Activated CD4-positive, alpha-beta T cell treated with anti-CD3 and anti-CD28 coated beads, Interleukin-2, amount 50 U/mL, for 24 hours (primary cell): Measurements from ENCODE around the gene GPSM3.
"Not testable (repeated sequence)": the region's sequence is repeated elsewhere in the genome, so short reads cannot be mapped to it uniquely, and the experiment has no call there.

Source experiments
- DNase-seq, 2 donors: peaks; one replicate each; pipeline ENCODE4 v3.0.0-alpha.2; 2020; ENCODE audit warnings: low read depth in 1 of 2, low spot score in 1 of 2

The GPSM3 gene

GRCh38 chr6:32192608-32193039, at the start of gene GPSM3:
Gene GPSM3, minus strand, starts transcription at chr6:32192643. Its CDS starts 130 bp downstream, at chr6:32192513.
- DNase-seq = no peak

- no peak for DNase-seq
Observed at GRCh38 chr6:32240686-32241085, 48.2 kb upstream of the GPSM3 start.

GRCh38 chr6:32239462-32239861, 47.0 kb upstream of the GPSM3 start:
- DNase-seq = no peak

- DNase-seq = no peak
Observed at GRCh38 chr6:32234934-32235333, 42.5 kb upstream of the GPSM3 start.

- no peak for DNase-seq
Observed at GRCh38 chr6:32226434-32226833, 34.0 kb upstream of the GPSM3 start.

- no peak for DNase-seq
Observed at GRCh38 chr6:32224696-32225095, 32.3 kb upstream of the GPSM3 start.

GRCh38 chr6:32223258-32224235, 31.1 kb upstream of the GPSM3 start, which contains the start of gene NOTCH4:
Gene NOTCH4, minus strand, starts transcription at chr6:32224067. Its CDS starts 139 bp downstream, at chr6:32223928.
- no peak for DNase-seq

GRCh38 chr6:32222333-32223230, 30.1 kb upstream of the GPSM3 start:
- DNase-seq = no peak

GRCh38 chr6:32220021-32220420, 27.6 kb upstream of the GPSM3 start:
- DNase-seq = no peak

GRCh38 chr6:32218167-32218566, 25.7 kb upstream of the GPSM3 start:
- no peak for DNase-seq

GRCh38 chr6:32216998-32217397, 24.6 kb upstream of the GPSM3 start:
- DNase-seq = no peak

GRCh38 chr6:32216285-32216684, 23.8 kb upstream of the GPSM3 start:
- DNase-seq = no peak

- no peak for DNase-seq
Observed at GRCh38 chr6:32215617-32216016, 23.2 kb upstream of the GPSM3 start.

GRCh38 chr6:32214126-32214525, 21.7 kb upstream of the GPSM3 start:
- DNase-seq = no peak

- no peak for DNase-seq
Observed at GRCh38 chr6:32213649-32214048, 21.2 kb upstream of the GPSM3 start.

- DNase-seq = no peak
Observed at GRCh38 chr6:32212076-32212760, 19.8 kb upstream of the GPSM3 start.

GRCh38 chr6:32211432-32211831, 19.0 kb upstream of the GPSM3 start:
- not testable (repeated sequence) for DNase-seq

GRCh38 chr6:32210191-32210601, 17.8 kb upstream of the GPSM3 start:
- DNase-seq = no peak

GRCh38 chr6:32208996-32209395, 16.6 kb upstream of the GPSM3 start:
- no peak for DNase-seq

- DNase-seq = no peak
Observed at GRCh38 chr6:32204268-32204715, 11.8 kb upstream of the GPSM3 start.
